ENCODE data around the gene DEXI.
"Not testable (repeated sequence)": the region's sequence is repeated elsewhere in the genome, so short reads cannot be mapped to it uniquely, and the experiment has no call there.

DEXI gene

GRCh38 chr16:10941127-10941933, 938 bp downstream of the DEXI start:
- DNase-seq (ENCODE audit: low read depth in 2 of 2), result no peak

GRCh38 chr16:10940501-10941079, 1.7 kb downstream of the DEXI start:
- DNase-seq (ENCODE audit: low read depth in 2 of 2), result no peak

- DNase-seq (ENCODE audit: low read depth in 2 of 2), result no peak
Measured at GRCh38 chr16:10939649-10940234, 2.5 kb downstream of the DEXI start.

GRCh38 chr16:10938796-10939648, 3.2 kb downstream of the DEXI start:
- no peak for DNase-seq (ENCODE audit: low read depth in 2 of 2)

- DNase-seq (ENCODE audit: low read depth in 2 of 2), result no peak
Measured at GRCh38 chr16:10938321-10938720, 3.9 kb downstream of the DEXI start.

GRCh38 chr16:10937068-10937859, 5.0 kb downstream of the DEXI start:
- no peak for DNase-seq (ENCODE audit: low read depth in 2 of 2)

- DNase-seq (ENCODE audit: low read depth in 2 of 2), result no peak
Measured at GRCh38 chr16:10936272-10936984, 5.8 kb downstream of the DEXI start.

GRCh38 chr16:10935226-10935915, 6.9 kb downstream of the DEXI start:
- no peak for DNase-seq (ENCODE audit: low read depth in 2 of 2)

GRCh38 chr16:10934325-10935107, 7.8 kb downstream of the DEXI start:
- no peak for DNase-seq (ENCODE audit: low read depth in 2 of 2)

GRCh38 chr16:10933865-10934264, 8.4 kb downstream of the DEXI start:
- DNase-seq (ENCODE audit: low read depth in 2 of 2), result no peak

- no peak for DNase-seq (ENCODE audit: low read depth in 2 of 2)
Measured at GRCh38 chr16:10932959-10933710, 9.1 kb downstream of the DEXI start.

- DNase-seq (ENCODE audit: low read depth in 2 of 2), result no peak
Measured at GRCh38 chr16:10931977-10932632, 10.2 kb downstream of the DEXI start.

- no peak for DNase-seq (ENCODE audit: low read depth in 2 of 2)
Measured at GRCh38 chr16:10931134-10931533, 11.1 kb downstream of the DEXI start.

GRCh38 chr16:10930755-10931093, 11.5 kb downstream of the DEXI start:
- DNase-seq (ENCODE audit: low read depth in 2 of 2), result no peak

- no peak for DNase-seq (ENCODE audit: low read depth in 2 of 2)
Measured at GRCh38 chr16:10929853-10930754, 12.2 kb downstream of the DEXI start.

- not testable (repeated sequence) for DNase-seq (ENCODE audit: low read depth in 2 of 2)
Measured at GRCh38 chr16:10929097-10929496, 13.2 kb downstream of the DEXI start.

GRCh38 chr16:10927497-10928112, 14.7 kb downstream of the DEXI start:
- no peak for DNase-seq (ENCODE audit: low read depth in 2 of 2)

All from activated CD4-positive, alpha-beta T cell treated with anti-CD3 and anti-CD28 coated beads for 24 hours (primary cell).